Stimulated activated CD8-positive, alpha-beta memory T cell treated with anti-CD3 and anti-CD28 coated beads, Interleukin-4, amount 100 ng/mL, for 4 hours (primary cell): ENCODE results near the gene INS.
"Not testable (repeated sequence)": the region's sequence is repeated elsewhere in the genome, so short reads cannot be mapped to it uniquely, and the experiment has no call there.

ENCODE experiments used
- DNase-seq, 2 donors: peaks; one replicate each; pipeline ENCODE4 v3.0.0-alpha.2; 2020; ENCODE audit warnings: low read depth in 2 of 2, low spot score in 1 of 2

INS gene

DNA sequence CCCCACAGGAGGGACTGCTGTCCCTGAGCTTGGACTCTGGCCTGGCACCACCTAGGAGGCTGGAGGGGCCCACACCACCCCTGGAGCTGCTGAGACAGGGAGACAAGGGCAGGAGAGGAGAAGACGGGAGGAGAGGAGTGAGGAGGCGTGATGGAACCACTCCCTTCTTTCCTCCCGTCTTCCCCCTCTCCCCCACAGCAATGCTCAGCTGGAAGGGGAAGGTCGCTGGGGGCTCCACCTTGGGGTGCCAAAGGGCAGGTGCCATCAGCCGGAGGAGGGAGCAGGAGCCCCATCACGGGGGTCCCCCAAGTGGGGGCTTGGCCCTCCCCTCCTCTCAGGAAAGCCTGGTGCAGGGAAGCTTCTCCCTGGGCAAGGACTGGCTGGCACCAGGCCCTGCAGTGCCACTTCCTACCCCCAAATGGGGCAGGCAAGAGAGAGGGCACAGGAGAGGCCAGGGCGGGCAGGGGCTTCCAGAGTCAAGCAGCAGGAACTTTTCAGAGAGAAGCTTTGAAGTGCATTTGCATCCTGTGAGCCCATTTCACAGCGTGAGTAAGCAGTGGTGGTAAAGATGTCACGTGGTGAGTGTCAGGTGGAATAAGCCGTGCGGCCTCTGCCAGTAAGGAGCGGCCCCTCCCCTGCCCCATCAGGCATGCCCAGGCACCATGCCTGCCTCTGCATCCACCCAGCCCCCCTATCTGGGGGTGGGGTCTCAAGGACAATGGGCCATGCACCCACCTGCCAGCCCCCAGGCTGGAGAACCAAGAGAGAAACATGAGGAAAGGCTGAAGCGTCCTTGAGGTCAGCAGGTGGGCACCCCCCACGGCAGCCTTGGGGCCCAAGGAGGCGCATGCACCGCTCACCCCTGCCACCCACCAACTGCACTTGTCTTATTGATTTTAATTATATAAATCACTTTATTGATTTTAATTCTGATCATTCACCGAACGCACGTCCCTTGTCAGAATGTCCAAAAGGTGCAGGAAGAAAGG is 26.7 kb downstream of the INS start:
- no peak for DNase-seq

DNA sequence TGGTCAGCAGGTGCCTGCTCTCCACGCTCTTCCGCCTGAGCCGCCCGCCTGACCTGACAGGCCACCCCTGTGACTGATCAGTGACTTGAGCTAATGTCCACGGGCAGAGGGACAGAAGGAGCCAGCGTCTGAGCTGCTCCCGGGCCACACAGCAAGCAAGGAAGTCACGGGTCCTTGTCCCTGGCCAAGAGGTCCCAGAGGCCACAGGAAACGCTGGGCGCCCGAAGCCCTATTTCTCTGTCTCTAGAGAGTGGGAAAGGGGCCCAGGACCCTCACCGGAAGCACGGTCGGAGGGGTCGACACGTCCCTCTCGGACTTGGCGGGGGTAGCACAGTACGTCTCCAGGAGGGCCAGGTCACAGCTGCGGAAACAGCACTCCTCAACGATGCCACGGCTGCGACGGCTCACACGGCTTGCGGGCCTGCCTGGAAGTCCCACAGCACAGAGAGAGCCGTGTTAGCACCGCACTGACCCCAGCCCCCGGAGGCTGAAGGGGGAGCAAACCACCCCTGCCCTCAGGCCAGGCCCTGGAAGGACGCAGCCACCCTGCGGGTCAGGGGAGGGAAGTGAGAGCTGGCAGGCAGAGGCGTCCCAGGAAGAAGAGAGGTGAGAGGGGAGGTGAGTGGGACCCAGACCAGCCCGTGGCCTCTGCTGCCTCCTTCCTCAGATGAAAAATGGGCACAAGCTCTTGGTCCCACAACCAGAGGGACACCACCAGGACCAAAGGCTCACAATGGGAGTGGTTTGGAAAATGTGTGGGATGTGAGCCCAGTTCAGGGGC is 27.6 kb downstream of the INS start:
- DNase-seq: no peak

- DNase-seq: no peak
These were observed 28.2 kb downstream of the INS start for GRCh38 chr11:2132874-2133240.

DNA sequence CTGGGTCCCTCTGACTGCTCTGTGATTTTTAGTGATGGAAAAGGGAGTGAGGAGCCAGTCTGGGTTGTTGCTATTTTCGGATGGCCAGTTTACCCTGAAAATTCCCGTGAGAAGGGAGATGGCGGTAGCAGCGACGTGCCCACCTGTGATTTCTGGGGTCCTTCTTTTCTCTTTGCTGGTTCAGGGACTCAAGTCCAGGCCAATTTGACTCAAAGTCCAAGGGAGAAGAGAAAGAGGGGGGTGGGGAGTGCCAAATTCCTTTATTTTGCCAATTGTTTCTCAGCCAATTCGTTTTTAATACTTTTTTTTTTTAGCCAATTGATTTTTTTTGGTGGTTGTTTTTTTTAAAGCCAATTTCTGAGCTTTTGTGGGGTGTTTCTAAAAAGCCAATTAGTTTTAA is 28.8 kb downstream of the INS start:
- DNase-seq: no peak

GRCh38 chr11:2131371-2132236 is 29.4 kb downstream of the INS start:
- DNase-seq: no peak

GRCh38 chr11:2130881-2131352 is 30.1 kb downstream of the INS start:
- DNase-seq: no peak

- DNase-seq: no peak
These were observed 31.2 kb downstream of the INS start for GRCh38 chr11:2129699-2130366.

- DNase-seq: no peak
These were observed 31.7 kb downstream of the INS start for GRCh38 chr11:2129308-2129698.

DNA sequence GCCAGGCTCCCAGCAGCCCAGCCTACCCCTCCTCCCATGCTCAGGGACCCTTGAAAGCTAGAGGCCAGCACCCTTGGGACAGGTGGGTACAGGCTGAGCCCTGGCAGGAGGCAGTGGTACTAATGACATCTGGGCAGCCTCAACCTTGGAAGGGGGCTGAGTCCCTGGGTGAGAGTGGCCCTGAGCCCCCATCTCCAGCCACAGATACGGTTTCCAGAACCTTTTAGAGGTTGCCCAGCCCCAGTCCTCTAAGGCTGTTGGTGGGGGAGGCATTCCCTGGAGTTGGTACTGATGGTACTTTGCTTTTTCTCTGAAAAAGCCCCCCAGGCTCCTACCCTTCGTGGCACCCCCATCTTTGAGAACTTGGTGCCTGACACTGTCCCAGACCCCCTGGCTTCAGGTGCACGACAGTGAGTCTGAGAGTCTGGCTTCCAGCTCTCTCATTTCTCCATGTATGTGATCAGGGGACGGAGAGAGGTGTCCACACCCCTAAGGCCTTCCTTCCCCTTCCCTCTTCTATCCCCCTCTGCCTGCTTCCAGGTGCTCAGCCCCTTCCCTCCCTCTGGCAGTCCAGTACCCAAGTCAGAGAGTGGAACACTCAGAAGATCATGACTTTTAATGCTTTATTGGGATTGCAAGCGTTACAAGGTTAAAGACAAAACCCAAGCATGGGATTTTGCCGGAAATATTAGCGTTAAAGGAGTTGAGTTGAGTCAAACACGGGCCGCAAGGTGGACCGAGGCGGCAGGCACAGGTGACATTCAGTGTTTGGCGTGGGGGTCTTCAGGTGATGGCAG is 32.3 kb downstream of the INS start:
- no peak for DNase-seq

DNA sequence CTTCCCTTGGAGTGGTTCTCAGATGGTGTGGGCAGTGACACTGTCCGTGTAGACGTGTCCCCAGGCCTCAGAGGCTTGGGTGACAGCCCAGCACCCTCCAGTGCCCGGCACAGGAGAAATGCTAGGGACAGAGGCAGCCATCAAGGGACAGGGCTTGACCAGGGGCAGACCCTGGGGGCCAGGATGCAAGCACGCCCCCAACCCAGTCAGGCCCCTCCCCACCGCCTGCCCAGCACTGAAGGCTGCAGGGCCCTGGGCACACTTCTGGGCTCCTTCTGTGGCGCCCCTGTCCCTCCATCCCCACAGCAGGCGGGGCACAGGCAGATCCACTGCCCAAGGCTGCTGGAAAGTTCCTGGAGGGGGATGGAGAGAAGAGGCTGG is 32.9 kb downstream of the INS start:
- DNase-seq: no peak

- no peak for DNase-seq
These were observed 33.4 kb downstream of the INS start for GRCh38 chr11:2127482-2128129.

DNA sequence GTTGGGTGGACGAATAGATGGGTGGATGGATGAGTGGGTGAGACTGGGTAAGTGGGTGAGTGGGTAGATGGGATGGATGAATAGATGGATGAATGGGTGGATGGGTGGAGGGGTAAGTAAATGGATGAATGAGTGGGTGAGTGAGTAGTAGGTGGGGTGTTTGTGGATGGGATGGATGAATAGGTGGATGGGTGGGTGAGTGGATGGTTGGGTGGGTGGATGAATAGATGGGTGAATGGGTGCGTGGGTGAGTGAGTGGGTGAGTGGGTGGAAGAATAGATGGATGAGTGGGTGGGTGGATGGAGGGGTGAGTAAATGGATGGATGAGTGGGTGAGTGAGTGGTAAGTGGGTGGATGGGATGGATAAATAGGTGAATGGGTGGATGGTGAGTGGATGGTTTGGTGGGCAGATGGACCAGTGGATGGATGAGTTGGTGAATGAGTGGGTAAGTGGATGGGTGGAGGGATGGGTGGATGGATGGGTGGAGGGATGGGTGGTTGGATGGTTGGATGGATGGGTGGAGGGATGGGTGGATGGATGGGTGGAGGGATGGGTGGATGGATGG is 34.4 kb downstream of the INS start:
- no peak for DNase-seq

- not testable (repeated sequence) for DNase-seq
These were observed 36.1 kb downstream of the INS start for GRCh38 chr11:2124736-2125484.

DNA sequence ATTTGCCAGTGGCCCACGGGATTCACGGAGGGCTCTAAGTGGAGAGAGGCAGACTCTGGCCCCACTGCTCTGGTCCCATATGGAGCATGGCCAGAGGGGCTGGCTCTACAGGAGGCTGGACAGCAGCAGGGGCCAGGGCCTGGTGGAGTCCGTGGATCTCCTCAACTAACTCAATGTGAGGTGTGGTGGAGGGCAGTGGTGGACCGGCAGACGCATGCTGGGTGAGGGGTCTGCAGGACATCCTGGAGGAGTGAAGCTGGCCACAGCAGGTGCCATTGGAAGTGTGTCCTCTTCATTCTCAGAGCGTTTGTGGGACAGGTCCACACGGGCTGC is 37.4 kb downstream of the INS start:
- DNase-seq: no peak

- no peak for DNase-seq
These were observed 37.9 kb downstream of the INS start for GRCh38 chr11:2122907-2123627.

GRCh38 chr11:2122222-2122906 is 38.6 kb downstream of the INS start:
- DNase-seq: no peak
